ENCODE results near the gene TMC3.
"Not testable (repeated sequence)": the region's sequence is repeated elsewhere in the genome, so short reads cannot be mapped to it uniquely, and the experiment has no call there.

The TMC3 gene

GRCh38 chr15:81384891-81385720 lies 11.1 kb upstream of the TMC3 start:
- no peak for DNase-seq (ENCODE audit: low spot score)

GRCh38 chr15:81381720-81382119 lies 7.7 kb upstream of the TMC3 start:
- no peak for DNase-seq (ENCODE audit: low spot score)

- no peak for DNase-seq (ENCODE audit: low spot score)
Observed at GRCh38 chr15:81380668-81381067, 6.7 kb upstream of the TMC3 start.

- DNase-seq (ENCODE audit: low spot score): no peak
Observed at GRCh38 chr15:81380203-81380602, 6.2 kb upstream of the TMC3 start.

GRCh38 chr15:81379269-81379668 lies 5.3 kb upstream of the TMC3 start:
- no peak for DNase-seq (ENCODE audit: low spot score)

GRCh38 chr15:81378443-81378842 lies 4.4 kb upstream of the TMC3 start:
- no peak for DNase-seq (ENCODE audit: low spot score)

GRCh38 chr15:81377871-81378270 lies 3.9 kb upstream of the TMC3 start:
- DNase-seq (ENCODE audit: low spot score): no peak

GRCh38 chr15:81376231-81376630 lies 2.2 kb upstream of the TMC3 start:
- DNase-seq (ENCODE audit: low spot score): no peak

- no peak for DNase-seq (ENCODE audit: low spot score)
Observed at GRCh38 chr15:81375461-81375860, 1.4 kb upstream of the TMC3 start.

GRCh38 chr15:81373176-81373575 lies 837 bp downstream of the TMC3 start:
- no peak for DNase-seq (ENCODE audit: low spot score)

GRCh38 chr15:81372575-81372974 lies 1.4 kb downstream of the TMC3 start:
- no peak for DNase-seq (ENCODE audit: low spot score)

GRCh38 chr15:81363718-81364500 lies 10.1 kb downstream of the TMC3 start:
- no peak for DNase-seq (ENCODE audit: low spot score)

GRCh38 chr15:81363276-81363675 lies 10.7 kb downstream of the TMC3 start:
- no peak for DNase-seq (ENCODE audit: low spot score)

- DNase-seq (ENCODE audit: low spot score): no peak
Observed at GRCh38 chr15:81362790-81363189, 11.2 kb downstream of the TMC3 start.

GRCh38 chr15:81361891-81362290 lies 12.1 kb downstream of the TMC3 start:
- no peak for DNase-seq (ENCODE audit: low spot score)

GRCh38 chr15:81360491-81360890 lies 13.5 kb downstream of the TMC3 start:
- DNase-seq (ENCODE audit: low spot score): no peak

- DNase-seq (ENCODE audit: low spot score): no peak
Observed at GRCh38 chr15:81358248-81358647, 15.8 kb downstream of the TMC3 start.

- no peak for DNase-seq (ENCODE audit: low spot score)
Observed at GRCh38 chr15:81357180-81357686, 16.8 kb downstream of the TMC3 start.

GRCh38 chr15:81356252-81356651 lies 17.8 kb downstream of the TMC3 start:
- no peak for DNase-seq (ENCODE audit: low spot score)

- no peak for DNase-seq (ENCODE audit: low spot score)
Observed at GRCh38 chr15:81351651-81352050, 22.4 kb downstream of the TMC3 start.

GRCh38 chr15:81349271-81349670 lies 24.7 kb downstream of the TMC3 start:
- no peak for DNase-seq (ENCODE audit: low spot score)

GRCh38 chr15:81348691-81349090 lies 25.3 kb downstream of the TMC3 start:
- DNase-seq (ENCODE audit: low spot score): not testable (repeated sequence)

GRCh38 chr15:81347910-81348309 lies 26.1 kb downstream of the TMC3 start:
- no peak for DNase-seq (ENCODE audit: low spot score)
